ENCODE measurements around the gene TREH. TPM values are rescaled to one million over a fixed set of nuclear protein-coding genes. Genes with fewer than 3 reads are reported as not detected.
A peak's percentile ranks its signal among the peaks of the same experiment; 100 is the strongest.

The TREH gene
- total and polyA plus RNA-seq, 2 experiments from 2014 or later, result 0.36 TPM; not detected in 1

GRCh38 chr11:118705791-118706545 lies 26.5 kb upstream of the TREH start:
- no peaks in the 10 kb centered on the region for H4K20me1 ChIP-seq (replicated peaks; ENCODE audit: insufficient read depth)
- no peak overlapping the region for H3K4me3 Mint-ChIP-seq
- H2AFZ ChIP-seq, result peak overlapping the region; percentile 80; the same call in 1 of the 2 replicates
- H3K27me3 ChIP-seq (ENCODE audit: insufficient read depth), result no peaks in the 10 kb centered on the region
- DNase-seq (ENCODE audit: low spot score) (no peak), ATAC-seq (peak; percentile 62; the same call in 2 of the 3 replicates)
- no peak overlapping the region for H3K27ac Mint-ChIP-seq
- no peaks in the 10 kb centered on the region for H3K79me2 ChIP-seq (replicated peaks; ENCODE audit: insufficient read depth)
- H3K9me2 ChIP-seq (ENCODE audit: insufficient read depth), result no peaks in the 10 kb centered on the region
- H3K4me2 ChIP-seq, result no peak overlapping the region
- H3K27ac ChIP-seq (ENCODE audit: low read depth), result no peak overlapping the region
- peaks cover 16% of the 10 kb centered on the region for H3K4me1 Mint-ChIP-seq
- no peaks in the 10 kb centered on the region for H3F3A ChIP-seq (replicated peaks; ENCODE audit: low read depth)
- peaks cover 18% of the 10 kb centered on the region for H3K4me1 ChIP-seq (ENCODE audit: insufficient read depth)
- peaks cover 18% of the 10 kb centered on the region for H3K9me3 Mint-ChIP-seq
- peaks cover 39% of the 10 kb centered on the region for H3K36me3 Mint-ChIP-seq (ENCODE audit: low read depth)
- TF ChIP-seq EZH2 (IDR thresholded peaks at IDR 0.05; ENCODE audit: low read depth, unreplicated experiment) (no peak), REST (IDR thresholded peaks at IDR 0.05; ENCODE audit: unreplicated experiment) (no peak), JUNB (IDR thresholded peaks at IDR 0.05; ENCODE audit: unreplicated experiment) (no peak), STAT1 (IDR thresholded peaks at IDR 0.05; ENCODE audit: unreplicated experiment) (no peak), ZNF462 (CRISPR knock-in tag; IDR thresholded peaks at IDR 0.05) (no peak), CREB1 (CRISPR knock-in tag; IDR thresholded peaks at IDR 0.05; ENCODE audit: low read depth) (no peak), ZNF331 (CRISPR knock-in tag; IDR thresholded peaks at IDR 0.05; ENCODE audit: low read depth) (no peak), ETS1 (IDR thresholded peaks at IDR 0.05) (no peak), POLR2AphosphoS5 (IDR thresholded peaks at IDR 0.05; ENCODE audit: low read depth) (no peak), CTCF (conservative IDR thresholded peaks at IDR 0.05; ENCODE audit: low read depth in 2 of 2) (no peak), ZNF114 (CRISPR knock-in tag; IDR thresholded peaks at IDR 0.05) (no peak), EZH2phosphoT487 (IDR thresholded peaks at IDR 0.05; ENCODE audit: unreplicated experiment) (no peak), NANOG (IDR thresholded peaks at IDR 0.05; ENCODE audit: borderline replicate concordance) (no peak)
- 0 out of 2 replicates have a peak, but pooled peaks cover 5% of the 10 kb centered on the region for H3K36me3 ChIP-seq (ENCODE audit: insufficient read depth)
- H3K4me3 ChIP-seq, result no peak overlapping the region
- peaks cover 10% of the 10 kb centered on the region for H3K27me3 Mint-ChIP-seq (ENCODE audit: insufficient read depth, low read depth, poor library complexity)
